HFF-Myc (cell line): Measurements from ENCODE around the gene LDLRAD4.

Experiments
- DNase-seq: peaks from one replicate; pipeline ENCODE4 v3.0.0-alpha.2; 2011; ENCODE audit warnings: low read depth; ENCODE audit errors: extremely low read depth
- H3K4me3 ChIP-seq: replicated peaks from 2 replicates; pipeline ENCODE4 v1.5.1; 2011; ENCODE audit warnings: low read depth, mild to moderate bottlenecking, control low read depth, low read length
- TF ChIP-seq, protein P1 (sequence below): IDR thresholded peaks from 2 replicates; pipeline ENCODE4 v1.5.1; 2012; ENCODE audit warnings: mild to moderate bottlenecking, low read depth, low read length, control low read depth; ENCODE audit errors: missing control alignments

LDLRAD4 gene

DNA sequence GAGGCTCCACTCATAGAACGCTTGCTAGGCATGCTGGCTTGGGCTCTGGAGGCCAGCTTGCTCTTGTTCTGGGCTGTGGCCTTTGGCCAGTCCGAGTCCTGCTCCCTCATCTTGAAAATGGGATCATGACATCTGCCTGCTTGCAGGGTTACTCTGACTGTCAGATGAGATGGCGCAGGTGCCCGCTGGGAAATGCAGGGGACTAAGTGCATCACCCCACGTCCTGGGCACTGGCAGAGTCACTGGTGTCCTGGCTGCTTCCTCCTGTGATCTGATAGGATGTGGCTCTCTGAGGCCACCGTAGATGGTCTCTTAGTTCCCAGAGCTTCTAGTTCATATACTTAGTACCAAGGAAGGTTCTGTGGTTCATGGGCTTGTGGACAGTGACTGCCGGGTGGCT, 18.5 kb downstream of the LDLRAD4 start:
- no peak for DNase-seq
- TF ChIP-seq, protein P1, sequence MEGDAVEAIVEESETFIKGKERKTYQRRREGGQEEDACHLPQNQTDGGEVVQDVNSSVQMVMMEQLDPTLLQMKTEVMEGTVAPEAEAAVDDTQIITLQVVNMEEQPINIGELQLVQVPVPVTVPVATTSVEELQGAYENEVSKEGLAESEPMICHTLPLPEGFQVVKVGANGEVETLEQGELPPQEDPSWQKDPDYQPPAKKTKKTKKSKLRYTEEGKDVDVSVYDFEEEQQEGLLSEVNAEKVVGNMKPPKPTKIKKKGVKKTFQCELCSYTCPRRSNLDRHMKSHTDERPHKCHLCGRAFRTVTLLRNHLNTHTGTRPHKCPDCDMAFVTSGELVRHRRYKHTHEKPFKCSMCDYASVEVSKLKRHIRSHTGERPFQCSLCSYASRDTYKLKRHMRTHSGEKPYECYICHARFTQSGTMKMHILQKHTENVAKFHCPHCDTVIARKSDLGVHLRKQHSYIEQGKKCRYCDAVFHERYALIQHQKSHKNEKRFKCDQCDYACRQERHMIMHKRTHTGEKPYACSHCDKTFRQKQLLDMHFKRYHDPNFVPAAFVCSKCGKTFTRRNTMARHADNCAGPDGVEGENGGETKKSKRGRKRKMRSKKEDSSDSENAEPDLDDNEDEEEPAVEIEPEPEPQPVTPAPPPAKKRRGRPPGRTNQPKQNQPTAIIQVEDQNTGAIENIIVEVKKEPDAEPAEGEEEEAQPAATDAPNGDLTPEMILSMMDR = no peak
- H3K4me3 ChIP-seq = no peak overlapping the region

DNA sequence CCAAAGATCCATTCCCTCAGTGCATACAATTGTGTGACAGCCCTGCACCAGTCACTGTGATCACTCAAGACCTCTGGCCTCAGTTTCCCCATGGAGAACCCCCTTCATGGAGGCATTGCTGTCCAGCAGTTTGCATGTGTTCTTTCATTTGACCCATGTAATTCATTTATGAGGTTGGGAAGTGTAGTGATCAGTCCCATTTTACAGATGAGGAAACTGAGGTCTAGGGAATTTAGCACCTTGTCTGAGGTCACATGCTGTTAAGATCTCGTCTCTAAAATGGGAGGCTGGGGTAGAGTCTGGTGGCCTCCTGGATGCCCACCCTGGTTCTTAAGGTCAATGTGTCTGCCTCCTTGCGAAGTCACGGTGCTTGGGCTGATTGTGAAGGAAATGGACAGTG, 19.1 kb downstream of the LDLRAD4 start:
- TF ChIP-seq, protein P1 = no peak
- no peak overlapping the region for H3K4me3 ChIP-seq
- no peak for DNase-seq

DNA sequence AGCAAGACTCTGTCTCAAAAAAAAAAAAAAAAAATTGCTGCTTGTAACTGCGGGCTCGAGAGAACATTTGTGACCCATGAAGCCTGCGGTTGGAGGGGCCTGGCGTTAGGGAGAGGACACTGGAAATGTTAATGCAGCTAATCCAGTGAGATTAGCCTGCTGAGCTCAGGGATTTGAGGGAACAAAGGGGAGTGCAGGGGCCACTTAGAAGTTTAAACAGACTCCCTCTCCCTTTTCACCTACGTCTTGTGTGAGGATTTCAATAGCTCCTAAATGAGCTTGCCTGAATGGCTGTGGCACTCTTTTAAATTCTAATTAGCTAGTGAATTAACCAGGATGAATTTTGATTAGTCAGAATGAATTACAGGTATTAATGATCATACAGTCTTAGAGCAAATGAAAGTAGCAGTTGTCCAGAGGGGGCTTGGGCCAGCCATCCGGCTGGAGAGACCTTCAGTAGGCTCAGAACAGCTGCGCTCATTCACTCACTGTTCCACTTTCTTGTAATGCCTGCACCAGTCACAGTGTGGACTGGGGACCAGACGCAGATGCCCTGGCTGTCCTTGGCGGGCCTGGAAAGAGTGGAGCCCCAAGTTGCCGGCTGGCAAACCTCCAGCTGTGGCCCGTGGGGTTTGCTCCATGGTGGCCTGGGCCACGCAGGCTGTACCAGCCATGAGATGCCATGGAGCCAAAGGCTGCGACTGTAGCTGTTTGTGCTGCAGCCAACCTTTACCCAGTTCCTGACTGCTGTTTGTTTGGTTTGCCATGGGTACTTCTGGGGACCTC, 20.8 kb downstream of the LDLRAD4 start:
- TF ChIP-seq, protein P1 = no peak
- no peak for DNase-seq
- H3K4me3 ChIP-seq = no peak overlapping the region

DNA sequence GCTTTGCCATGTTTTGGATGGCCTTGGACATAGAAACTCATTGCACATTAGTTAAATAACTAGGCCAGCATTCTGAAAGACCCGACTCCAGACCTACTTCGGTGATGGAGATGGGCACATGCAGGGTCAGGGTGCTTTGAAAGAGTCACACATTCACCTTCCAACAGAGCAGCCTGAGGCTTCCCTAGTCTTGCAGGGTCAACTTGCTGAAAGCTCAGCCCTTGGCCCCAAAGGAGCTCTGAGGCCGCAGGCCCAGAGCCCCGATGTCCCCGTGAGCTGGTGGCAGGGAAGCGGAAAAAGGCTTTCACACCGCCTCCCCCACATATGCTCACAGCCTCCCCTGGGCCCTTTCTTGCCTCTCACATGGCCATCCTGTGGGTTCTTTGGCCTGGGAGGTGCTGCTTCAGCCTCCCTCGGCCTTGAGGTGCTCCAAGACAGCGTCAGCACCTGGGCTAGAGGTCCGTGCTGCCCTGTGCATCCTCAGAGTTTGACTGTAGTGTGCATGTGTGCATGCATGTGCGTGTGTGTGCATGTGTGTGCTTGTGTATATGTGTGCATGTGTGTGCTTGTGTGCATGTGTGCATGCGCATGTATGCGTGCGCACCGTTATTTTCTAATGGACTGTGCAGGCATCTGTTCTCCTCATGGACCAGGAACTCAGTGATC, 21.6 kb downstream of the LDLRAD4 start:
- TF ChIP-seq, protein P1 = no peak
- H3K4me3 ChIP-seq = no peak overlapping the region
- no peak for DNase-seq

DNA sequence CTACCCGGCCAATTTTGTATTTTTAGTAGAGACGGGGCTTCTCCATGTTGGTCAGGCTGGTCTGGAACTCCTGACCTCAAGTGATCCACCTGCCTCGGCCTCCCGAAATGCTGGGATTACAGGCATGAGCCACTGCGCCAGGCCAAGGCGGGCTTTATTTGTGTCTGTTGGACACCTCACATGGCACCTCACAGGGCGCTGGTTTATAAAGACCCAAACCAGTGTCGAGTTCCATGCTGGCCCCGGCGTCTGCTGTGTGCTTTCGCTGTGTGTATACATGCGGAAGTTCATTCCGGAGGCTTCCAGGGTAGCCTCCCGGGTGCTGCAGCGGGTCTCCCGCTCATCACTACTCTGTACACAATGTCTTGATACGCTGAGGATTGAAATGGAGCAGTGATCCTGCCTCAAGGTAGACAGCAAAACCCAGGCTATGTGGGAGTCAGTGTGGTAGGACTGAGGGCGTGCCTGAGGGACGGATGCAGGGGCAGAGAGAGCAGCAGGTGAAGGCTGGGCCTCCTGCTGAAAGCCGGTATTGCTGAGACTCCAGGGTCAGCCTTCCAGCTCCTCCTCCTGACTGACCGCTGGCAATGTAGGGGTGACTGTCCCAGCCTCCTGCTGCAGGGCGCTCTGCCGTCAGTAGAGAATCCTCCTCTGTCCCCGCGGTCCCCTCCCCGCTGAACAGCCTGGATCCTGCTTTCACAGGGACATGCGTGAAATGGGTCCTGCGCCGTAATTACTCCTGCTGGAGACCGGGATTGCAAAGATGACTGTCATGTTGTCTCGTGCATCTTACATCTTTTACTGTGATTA, 22.7 kb downstream of the LDLRAD4 start:
- no peak overlapping the region for H3K4me3 ChIP-seq
- no peak for DNase-seq
- TF ChIP-seq, protein P1 = no peak

DNA sequence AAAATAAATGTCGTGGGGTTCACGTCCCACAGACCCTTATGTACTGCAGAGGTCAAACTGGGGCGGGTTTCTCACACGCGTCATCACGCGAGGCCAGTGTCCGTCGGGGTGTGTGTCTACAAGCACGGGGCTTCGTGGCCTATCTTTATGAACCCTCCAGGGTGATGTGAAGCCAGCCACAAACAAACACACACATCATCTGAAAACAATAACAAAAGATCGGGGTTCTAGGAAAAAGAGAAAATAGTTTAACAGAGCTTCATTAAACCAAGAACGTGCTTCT, 23.3 kb downstream of the LDLRAD4 start:
- TF ChIP-seq, protein P1 = no peak
- DNase-seq = no peak
- H3K4me3 ChIP-seq = no peak overlapping the region
